ENCODE data around the gene OTULIN.

Gene OTULIN

DNA sequence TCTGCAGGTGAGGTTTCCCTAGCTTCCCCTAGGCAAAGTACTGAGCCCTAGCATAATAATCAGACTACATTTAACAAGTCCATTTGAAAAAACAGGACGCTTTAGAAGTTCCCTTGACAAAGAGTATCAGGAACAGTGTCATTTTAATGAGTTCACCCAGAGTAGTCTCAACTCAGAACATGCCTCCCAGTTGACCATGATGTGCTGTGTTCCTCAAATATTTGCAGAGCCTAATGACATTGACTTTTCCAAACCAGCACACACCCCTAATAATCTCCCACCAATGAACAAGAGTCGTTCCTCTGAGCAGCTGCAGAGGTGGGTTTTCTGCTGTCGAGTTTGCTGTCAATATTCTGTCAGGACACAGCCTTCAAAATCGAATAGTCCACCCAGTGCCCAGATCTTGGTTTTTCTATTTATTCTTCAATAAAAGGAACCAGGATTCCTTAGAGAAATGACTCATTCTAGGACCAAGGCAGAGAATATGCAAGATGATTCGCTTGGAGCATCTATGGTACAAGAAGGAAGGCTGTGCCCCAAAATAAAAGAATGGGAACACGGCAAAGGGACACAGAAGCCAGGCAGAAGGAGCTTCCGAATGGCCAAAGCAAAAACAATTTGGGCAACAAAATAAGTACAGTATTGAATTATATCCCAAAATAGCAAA, 57.6 kb downstream of the OTULIN start:
- DNase-seq (ENCODE audit: low spot score): no peak

DNA sequence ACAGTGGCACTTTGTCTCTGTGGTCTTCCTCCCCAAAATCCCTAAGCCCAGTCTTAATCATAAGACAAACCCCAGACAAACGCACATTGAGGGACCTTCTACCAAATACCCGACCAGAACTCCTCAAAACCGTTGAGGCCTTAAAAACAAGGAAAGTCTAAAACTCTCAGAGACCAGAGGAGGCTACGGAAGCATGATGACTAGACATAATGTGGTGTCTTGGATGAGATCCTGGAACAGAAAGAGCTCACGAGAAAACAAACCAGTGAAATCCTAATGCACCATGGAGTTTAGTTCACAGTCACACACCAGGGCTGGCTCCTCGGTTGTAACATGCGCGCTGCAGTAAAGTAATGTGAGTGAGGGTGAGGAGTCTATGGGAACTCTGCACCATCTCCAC, 58.4 kb downstream of the OTULIN start:
- DNase-seq (ENCODE audit: low spot score): no peak

DNA sequence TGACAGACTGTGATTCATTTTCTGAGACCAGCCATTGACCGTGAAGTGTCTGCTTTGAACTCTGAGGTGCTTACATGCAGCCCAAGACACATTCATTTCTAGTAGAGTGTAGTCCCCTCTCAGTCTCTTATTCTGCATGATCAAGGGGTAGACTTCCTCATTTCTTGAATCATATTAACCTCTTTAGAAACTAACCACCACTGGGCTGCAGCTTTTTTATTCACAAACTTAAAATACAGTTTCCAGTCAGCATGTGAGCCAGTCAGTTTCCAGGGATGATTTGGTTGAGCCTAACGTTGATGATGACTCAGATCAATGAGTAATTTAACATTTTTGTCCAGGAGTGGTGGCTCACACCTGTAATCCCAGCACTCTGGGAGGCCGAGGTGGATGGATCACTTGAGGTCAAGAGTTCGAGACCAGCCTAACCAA, 59.2 kb downstream of the OTULIN start:
- DNase-seq (ENCODE audit: low spot score): no peak

DNA sequence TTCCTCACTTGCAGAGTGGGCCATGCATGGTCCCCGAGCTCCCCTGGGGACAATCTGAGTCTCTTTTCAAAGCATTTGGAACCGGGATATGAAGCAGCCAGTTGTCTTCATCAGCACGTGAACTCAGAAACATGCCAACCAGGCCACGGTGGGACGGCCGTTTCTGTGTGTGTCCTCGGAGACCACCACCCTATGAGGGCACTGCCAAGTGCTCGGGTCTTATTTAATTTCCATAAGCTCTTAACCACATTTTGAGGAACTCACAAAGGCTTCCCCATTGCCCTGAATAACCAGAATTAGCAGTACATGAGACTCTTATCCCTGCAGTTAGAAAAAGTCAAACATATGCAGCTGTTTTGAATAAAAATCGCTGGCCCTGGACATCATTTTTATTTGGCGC, 60.1 kb downstream of the OTULIN start:
- no peak for DNase-seq (ENCODE audit: low spot score)

DNA sequence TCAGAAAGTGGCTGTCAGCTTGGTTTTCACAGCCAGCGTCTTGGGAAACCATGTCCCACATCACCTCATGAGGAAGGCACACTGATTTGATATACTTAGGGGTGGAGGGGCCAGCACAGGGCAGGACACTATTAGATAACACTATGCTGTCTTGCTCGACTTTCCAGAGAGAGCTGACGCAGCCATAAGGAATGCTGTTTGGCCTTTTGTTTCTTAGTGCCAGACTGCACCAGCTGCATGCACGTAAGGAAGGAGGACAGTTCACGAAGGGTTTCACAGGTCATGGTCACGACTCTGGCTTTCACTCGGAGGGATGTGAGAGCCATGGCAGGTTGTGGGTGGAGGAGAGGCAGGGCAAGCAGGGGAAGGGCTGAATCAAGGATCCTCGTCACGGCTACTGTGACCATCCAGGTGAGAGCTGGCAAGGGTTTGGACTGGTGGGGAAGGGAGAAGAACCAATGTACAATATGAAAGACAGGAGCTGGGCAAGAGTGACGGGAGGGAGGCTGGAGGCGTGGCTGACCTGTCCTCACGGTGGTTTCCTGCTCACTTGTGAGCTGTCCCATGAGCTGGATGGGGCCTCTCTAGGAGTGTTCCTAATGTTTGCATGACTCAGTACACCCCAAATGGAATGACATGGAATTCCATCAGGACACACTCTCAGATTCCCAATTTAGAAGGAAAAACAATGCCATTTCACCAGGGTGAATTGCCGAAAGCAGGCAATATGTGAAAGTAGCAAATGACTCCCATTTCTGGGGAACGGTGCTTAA, 61.7 kb downstream of the OTULIN start:
- DNase-seq (ENCODE audit: low spot score): no peak

DNA sequence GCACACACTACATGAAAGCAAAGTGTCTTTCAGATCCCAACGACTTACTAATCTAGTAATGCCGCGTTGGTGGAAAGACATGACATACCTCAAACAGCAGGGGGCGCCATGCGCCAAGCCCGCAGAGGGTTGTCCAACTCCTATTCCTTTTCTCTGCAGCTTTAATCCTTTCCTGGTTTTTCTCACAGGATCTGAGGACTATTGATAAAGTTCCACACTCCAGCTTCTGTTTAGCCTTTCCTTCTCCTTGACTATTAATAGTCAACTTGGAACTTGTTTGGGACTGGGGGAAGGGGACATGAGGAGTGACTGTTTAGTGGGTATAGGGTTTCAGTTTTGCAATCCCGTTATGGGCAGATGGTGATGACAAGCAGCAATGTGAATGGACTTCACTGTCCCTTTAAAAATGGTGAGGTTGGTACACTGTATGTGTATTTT, 62.9 kb downstream of the OTULIN start:
- DNase-seq (ENCODE audit: low spot score): peak; percentile 74

DNA sequence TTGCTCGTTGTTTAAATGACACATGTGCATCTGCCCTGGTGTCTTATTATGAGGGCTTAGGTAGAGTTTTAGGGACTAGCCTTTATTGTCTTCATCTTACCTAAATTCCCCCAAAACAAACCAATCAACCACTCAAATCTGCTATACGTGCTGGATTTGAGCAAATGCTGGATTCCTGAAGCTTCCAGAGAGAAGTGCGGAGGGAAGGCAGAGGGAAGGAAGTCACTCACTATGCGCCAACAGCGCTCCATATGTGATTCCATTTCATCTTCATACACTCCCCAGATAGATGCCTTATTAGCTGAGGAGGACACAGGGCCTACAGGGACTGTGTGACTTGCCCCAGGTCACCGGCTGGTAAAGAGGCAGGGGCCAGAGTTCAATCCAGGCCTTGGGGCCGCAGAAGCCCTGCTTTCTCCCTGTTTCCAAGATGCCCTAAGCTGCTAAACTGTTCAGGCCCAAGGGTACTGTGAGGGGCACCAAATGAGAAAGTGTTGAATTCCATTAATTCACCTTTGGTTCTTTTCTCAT, 63.5 kb downstream of the OTULIN start:
- no peak for DNase-seq (ENCODE audit: low spot score)

DNA sequence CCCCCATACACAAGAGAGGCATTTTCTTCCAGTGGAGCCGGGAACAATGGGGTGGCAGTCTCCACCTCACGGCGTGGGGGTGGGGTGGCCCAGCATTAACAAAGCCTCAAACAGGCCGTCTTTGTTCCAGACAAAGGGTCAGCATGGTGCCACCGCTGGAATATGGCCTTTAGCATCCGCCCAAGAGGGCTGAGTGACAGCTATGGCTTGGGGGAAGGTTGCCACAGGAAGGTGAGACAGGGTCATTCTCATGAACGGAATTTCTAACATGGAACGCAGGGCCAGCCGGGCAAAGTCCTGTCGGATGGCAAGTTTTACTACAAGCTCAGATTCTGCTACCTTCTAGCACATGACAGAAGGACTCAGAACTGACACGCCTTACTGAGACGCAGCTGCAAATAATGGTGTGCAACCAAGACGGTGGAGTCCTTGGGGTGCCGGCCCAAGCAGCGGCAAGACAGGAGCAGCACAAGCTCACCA, 64.0 kb downstream of the OTULIN start:
- DNase-seq (ENCODE audit: low spot score): peak; percentile 48

DNA sequence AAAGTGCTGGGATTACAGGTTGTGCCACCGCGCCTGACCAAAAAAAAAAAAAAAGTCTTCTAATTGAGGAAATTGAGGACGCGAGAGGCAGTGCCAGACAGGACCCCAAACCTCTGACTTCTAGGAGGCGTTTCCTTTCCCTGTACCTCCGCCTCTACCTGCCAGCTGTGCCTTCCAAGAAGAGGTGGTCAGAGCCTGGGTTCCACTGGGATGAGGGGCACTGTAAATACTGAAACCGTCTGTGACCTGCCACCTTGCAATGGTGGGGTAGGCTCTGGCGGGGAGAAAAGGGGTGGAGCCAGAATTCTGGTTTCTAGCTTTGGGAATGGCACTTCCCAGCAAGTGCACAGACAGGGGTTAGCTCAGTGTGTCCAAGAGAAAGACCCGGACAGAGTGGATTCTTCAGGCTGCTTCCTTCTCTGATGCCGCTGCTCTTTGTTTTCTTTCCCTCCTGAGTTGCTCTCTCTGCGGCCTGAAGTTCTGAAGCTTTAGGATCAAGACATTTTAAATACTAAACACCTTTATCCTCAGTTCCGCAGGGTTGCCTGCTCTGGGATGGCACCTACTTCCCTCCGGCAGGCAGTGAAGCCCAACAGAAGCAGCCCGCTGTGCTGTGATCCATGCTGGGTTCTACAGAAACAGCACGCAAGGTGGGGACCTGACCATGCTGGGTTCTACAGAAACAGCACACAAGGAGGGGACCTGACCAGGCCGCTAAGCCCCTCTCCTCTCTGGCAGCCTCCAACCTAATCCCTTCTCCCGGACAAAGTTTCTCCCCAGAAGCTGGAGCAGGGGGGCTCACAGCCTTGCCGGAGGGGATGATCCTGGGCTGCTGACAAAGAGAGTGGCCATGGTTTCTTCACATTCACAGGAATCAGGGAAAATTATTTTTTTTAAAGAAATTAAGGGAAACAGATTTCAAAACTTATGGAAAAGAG, 65.2 kb downstream of the OTULIN start:
- DNase-seq (ENCODE audit: low spot score): no peak

DNA sequence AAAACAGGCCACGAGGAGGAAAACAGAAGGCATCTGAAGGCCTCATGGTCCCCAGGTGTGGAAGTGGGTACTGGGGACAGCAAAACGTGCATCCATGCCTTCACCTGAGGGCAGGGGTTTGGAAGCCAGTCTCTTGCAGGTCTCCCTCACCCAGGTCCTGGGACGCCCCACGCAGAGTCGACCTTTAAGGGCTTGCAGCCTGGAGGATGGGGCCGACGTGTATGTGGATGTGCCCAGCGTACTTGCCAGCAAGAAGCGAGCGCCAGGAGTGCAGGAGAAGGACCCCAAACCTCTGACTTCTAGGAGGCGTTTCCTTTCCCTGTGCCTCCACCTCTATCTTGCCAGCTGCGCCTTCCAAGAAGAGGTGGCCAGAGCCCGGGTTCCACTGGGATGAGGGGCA, 65.9 kb downstream of the OTULIN start:
- DNase-seq (ENCODE audit: low spot score): no peak

DNA sequence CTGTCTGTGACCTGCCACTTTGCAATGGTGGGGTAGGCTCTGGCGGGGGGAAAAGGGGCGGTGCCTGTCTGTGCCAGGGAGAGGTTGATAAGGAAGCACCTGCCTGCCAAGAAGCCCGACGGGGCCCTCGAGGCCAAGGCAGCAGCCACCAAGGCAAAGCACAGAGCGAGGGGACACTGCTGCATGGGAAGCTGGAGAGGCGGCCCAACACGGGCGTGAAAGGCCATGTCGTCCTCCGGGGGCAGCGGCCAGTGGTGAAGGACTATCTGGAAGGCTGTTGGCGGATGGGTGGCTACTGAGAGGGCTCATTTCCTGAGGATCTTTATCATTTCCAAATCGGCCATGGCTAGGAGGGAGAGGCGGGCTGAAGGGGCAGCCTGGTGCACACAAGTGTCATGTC, 66.4 kb downstream of the OTULIN start:
- DNase-seq (ENCODE audit: low spot score): no peak

DNA sequence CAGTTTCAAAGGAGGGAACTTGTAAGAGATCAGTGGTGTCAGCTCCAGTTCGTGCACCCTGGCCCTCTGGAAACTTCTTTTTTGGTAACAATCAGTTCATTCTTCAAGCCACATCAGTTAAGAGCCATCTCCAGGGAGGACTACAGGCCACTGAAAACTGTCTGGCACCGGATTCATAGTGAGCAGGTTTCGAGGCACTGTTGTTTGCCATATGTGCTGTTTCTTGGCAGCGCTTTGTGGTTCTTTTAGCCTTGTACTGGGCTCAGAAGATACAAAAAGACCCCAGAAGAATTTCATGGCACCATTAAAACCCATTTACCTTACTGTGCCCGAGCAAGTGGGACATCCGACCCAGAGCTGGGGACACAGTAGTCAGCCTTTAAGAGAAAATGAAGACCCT, 68.5 kb downstream of the OTULIN start:
- no peak for DNase-seq (ENCODE audit: low spot score)

DNA sequence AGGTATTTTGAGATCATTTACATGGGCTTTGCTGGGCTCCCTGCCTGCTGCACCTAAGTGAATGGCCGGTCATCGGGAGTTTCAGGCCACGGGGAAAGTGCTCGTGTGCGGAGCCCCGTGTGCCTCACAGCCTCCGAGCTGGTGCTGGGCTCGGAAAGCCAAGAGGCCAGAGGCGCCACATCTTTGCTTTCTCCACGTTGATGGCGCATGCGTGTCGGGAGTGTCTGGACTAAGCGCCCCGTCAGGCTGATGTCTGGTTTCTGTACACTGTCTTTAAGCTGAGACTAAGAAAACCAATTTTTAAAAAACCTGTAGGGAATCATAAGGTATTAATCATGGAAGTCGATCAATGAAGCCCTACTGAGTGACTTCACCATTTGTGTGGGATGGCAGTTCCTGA, 69.1 kb downstream of the OTULIN start:
- no peak for DNase-seq (ENCODE audit: low spot score)

DNA sequence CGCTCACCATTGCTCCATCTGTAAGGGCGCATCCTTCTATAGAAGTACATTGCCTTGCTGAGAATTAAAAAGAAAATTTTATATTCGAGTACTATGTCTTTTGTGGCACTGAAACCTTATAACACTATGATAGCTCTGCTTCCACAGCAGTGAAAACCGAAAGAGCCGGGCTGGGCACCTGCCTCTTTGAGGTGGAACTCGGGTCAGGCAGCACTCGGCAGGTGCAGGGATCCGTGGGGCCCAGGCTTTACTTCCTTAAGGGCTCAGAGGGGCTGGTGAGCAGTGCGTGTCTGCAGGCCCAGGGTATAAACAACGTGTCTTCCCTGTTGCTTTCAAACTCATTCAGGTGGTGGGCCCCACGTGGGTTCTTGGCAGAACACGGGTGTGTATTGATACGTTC, 69.9 kb downstream of the OTULIN start:
- DNase-seq (ENCODE audit: low spot score): no peak

DNA sequence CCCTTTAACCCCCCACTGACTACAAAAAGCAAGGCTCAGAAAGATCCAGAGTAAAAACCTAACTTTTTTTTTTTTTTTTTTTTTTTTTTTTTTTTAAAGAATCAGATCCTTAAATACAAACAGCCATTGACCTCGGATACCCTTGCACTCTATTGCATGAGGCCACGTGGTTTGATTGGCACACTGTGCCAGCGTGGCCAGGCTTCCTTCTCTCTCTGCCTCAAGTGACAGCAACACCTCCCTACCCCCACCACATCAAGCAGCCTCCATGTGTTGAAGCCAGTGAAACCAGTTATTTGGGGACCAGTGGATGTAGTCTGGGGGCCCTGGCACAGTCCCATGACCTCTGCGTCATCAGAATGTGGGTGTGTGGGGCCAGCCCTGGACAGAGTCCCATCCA, 71.4 kb downstream of the OTULIN start:
- no peak for DNase-seq (ENCODE audit: low spot score)

DNA sequence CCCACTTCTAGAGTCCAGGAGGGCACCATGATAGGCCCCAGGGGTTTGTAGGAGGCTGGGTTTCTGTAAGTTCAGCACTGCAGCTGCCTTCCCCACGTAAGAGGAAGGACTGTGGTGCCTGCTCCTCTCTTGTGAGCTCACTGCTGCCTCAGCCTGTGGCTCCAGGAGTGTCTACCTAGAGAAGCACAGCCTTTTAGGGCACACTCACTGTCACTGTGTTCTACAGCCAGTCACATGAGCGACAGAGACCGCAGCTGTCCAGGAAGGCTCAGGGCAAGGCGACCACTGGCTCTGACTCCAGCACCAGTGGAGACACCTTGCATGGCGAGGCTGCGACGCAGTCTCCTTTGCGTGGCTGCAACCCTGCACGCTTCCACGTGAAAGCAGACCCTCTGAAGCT, 72.8 kb downstream of the OTULIN start:
- DNase-seq (ENCODE audit: low spot score): no peak

DNA sequence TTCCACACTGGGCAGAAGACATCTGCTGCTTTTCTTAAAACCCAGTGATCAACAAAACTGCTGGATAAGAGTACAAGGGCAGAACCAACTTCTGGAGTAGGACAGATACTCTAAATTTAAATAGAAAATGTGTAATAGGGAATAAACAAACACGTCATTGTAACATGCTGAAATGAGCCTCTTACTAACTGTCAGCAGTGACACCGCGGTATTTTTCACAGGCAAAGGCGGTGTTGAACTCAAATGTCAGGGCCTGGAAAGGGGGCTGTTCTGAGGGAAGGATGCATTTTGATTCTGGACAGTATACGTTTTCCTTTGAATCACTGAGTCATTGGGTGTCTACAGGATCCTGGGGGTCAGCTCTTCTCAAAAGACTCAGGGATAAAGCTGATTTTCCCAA, 73.5 kb downstream of the OTULIN start:
- DNase-seq (ENCODE audit: low spot score): no peak

DNA sequence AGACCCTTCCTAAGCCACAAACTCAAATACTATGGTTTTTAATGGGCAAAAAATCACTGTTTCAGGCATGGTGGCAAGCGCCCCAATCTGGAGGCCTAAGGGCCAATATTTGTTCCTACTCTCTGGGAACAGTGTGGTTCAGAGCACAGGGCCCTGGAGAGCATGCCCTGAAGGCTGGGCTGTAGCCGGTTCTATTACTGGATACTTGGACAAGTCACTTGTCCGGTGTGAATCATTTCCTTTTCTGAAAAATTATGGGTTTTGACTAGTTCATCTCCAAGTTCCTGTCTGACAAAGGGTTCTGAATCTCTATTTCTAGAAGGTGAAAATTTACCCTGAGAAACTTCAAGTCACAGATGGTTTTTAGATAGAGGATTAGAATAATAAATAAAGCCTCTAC, 75.0 kb downstream of the OTULIN start:
- DNase-seq (ENCODE audit: low spot score): peak; percentile 56

DNA sequence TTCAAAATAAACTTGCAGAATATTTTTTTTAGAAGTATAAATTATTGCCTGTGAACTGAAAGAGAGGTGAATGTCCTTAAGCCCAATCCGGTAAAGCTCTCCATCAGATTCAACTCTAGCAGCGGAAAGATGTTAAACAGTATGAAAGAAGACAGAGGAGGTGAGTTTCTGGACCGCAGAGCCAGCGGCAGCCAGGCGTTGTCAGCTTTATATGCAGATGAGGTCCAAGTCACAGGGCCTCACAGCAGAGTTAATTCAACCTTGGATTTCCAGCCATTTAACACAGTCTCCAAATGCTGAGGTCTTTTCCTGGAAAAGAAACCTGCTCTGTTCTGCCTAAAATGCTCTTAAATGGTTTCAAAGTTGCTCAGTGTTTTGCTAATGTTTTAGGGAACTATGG, 75.5 kb downstream of the OTULIN start:
- DNase-seq (ENCODE audit: low spot score): no peak

DNA sequence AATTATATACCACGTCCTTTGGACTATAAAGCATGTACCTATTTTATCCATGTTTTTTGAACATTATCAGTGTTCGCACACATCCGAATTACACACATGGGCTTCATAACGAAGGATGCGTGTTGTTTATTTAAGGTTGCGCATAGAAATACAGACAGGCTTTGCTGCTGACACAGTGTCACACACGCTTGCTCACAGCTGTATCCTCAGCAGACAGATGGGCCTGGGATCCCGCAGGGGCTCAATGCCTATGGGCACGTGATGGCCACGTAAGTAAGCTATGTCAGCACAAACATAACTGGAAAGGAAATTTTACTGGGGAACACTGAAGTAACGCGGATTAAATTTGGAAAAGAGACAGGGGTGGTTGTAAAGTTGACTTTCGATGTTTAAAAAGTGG, 76.6 kb downstream of the OTULIN start:
- DNase-seq (ENCODE audit: low spot score): no peak

DNA sequence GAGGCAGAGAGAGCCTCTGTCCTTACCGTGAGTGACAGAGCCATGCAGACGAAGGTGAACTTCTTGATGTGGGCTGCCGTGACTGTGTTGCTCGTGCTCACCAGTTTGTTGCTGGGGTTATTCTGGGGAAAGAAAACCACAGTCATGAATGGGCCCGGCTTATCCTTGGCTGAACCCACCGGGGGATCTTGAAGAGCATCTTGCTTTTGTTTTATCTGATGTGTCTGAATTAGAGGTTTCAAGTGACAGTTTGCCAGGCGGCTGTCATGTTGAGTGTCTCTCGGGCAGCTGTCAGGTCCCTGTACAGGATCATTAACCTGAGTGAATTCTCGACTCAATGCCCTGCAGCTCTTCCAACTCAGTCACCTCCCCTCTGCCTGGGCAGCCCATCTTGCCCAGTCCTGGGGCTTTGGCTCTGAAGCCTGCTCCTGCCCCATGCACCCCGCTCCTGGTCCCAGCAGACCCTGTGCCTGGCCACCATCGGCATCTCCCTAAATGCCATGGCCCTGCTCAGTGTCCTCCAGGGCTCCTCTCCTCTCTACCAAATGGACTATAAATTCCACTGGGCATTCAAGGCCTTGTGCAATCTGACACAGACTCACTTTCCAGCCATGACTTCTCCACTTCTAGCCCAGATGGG, 77.4 kb downstream of the OTULIN start:
- DNase-seq (ENCODE audit: low spot score): no peak

DNA sequence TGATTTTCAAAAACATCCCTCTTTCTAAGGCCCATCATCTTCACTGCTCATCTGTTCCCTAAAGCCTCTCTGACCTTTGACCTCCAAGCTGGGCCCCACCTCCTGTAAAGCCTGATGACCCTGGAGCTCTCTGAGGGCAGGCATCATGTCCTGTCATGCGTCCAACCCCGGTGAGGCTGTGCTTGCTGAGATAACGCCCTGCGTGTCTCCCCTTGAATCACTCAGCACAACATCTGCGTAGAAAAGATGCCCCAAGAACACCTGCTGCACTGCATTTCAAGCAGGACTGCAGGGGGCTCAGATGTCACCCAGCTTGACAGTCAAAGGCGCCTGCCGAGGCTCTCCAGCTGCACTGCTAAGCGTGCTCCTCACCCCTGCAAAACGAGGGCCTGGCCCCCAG, 78.0 kb downstream of the OTULIN start:
- DNase-seq (ENCODE audit: low spot score): no peak

Data from COLO829 (cell line).